ENCODE data around the gene AFDN. TPM values are rescaled to one million over a fixed set of nuclear protein-coding genes. Genes with fewer than 3 reads are reported as not detected.

The AFDN gene
- total and polyA plus RNA-seq, 3 donors from 2014 or later = 87.6 to 333 (median 291) TPM

- no peak for DNase-seq
- no peak overlapping the region for H3K4me3 ChIP-seq
- no peaks in the 10 kb centered on the region for H3K36me3 ChIP-seq (ENCODE audit: low read depth, missing control alignments)
- WGBS, 2 donors = 85 to 97% methylated on average over 8 of the region's 8 CpGs
- H3K4me1 ChIP-seq = peaks cover 10% of the 10 kb centered on the region
- no peaks in the 10 kb centered on the region for H3K27me3 ChIP-seq
- no peaks in the 10 kb centered on the region for H3K9me3 ChIP-seq
- intact Hi-C loops (cut with DNase I; ENCODE audit: low total_unique reads) = no loop called here
- no peak overlapping the region for H3K27ac ChIP-seq
- TF ChIP-seq CTCF (IDR thresholded peaks at IDR 0.05) = no peak
Measured at GRCh38 chr6:167963589-167964057, 136.9 kb downstream of the AFDN start.

- DNase-seq = peak; percentile 72
- 53 to 72% methylated on average over 39 of the region's 39 CpGs for WGBS, 2 donors
- H3K4me3 ChIP-seq = no peak overlapping the region
- H3K27me3 ChIP-seq = no peaks in the 10 kb centered on the region
- TF ChIP-seq CTCF (IDR thresholded peaks at IDR 0.05) (no peak), POLR2A (IDR thresholded peaks at IDR 0.05) (no peak)
- H3K27ac ChIP-seq = peak overlapping the region in 1 of 2 donors; percentile 57
- H3K36me3 ChIP-seq (ENCODE audit: low read depth, missing control alignments) = no peaks in the 10 kb centered on the region
- no peaks in the 10 kb centered on the region for H3K9me3 ChIP-seq
- H3K4me1 ChIP-seq = peaks cover 10% of the 10 kb centered on the region
- intact Hi-C loops (cut with DNase I; ENCODE audit: low total_unique reads) = no loop called here
Measured at GRCh38 chr6:167965592-167966539, 139.2 kb downstream of the AFDN start.

- Histone ChIP-seq H3K4me1 (peaks cover 10% of the 10 kb centered on the region), H3K27me3 (no peaks in the 10 kb centered on the region), H3K4me3 (no peak overlapping the region), H3K9me3 (no peaks in the 10 kb centered on the region), H3K27ac (peak overlapping the region in 1 of 2 donors; percentile 57), H3K36me3 (ENCODE audit: low read depth, missing control alignments) (no peaks in the 10 kb centered on the region)
- no peak for TF ChIP-seq POLR2A (IDR thresholded peaks at IDR 0.05)
- TF ChIP-seq CTCF (IDR thresholded peaks at IDR 0.05) = no peak
- intact Hi-C loops (cut with DNase I; ENCODE audit: low total_unique reads) = no loop called here
- WGBS, 2 donors = 53 to 65% methylated on average over 8 of the region's 8 CpGs
- DNase-seq = no peak
Measured at GRCh38 chr6:167966540-167966905, 139.8 kb downstream of the AFDN start.

GRCh38 chr6:167968091-167968490 lies 141.4 kb downstream of the AFDN start:
- intact Hi-C loops (cut with DNase I; ENCODE audit: low total_unique reads) = no loop called here
- Histone ChIP-seq H3K4me3 (no peak overlapping the region), H3K36me3 (ENCODE audit: low read depth, missing control alignments) (no peaks in the 10 kb centered on the region), H3K27ac (no peak overlapping the region), H3K4me1 (peaks cover 10% of the 10 kb centered on the region), H3K27me3 (no peaks in the 10 kb centered on the region), H3K9me3 (no peaks in the 10 kb centered on the region)
- TF ChIP-seq POLR2A (IDR thresholded peaks at IDR 0.05) (no peak), CTCF (IDR thresholded peaks at IDR 0.05) (peak; percentile 11 to 40 (median 39))
- DNase-seq = peak; percentile 68
- 71 to 80% methylated on average over 6 of the region's 6 CpGs for WGBS, 2 donors
